Astrocyte (in vitro differentiated cells and primary cell): ENCODE measurements around the gene EPAS1. TPM values are rescaled to one million over a fixed set of nuclear protein-coding genes. Genes with fewer than 3 reads are reported as not detected.

Experiments
- DNase-seq: peaks from one replicate; pipeline ENCODE4 v3.0.0-alpha.2; 2010; ENCODE audit warnings: low read depth
- FAIRE-seq: peaks from 2 replicates; lab custom pipeline; 2011; peaks lifted over from hg19 to GRCh38; lab: Jason Lieb, UNC
- H2AFZ ChIP-seq: 2 replicates; pipeline ENCODE4 v1.6.0; 2012; ENCODE audit warnings: low read depth, low read length, inconsistent platforms
- H3K27ac ChIP-seq: 2 replicates; pipeline ENCODE4 v1.5.1; 2011; ENCODE audit warnings: low read depth, low read length, inconsistent platforms
- H3K27me3 ChIP-seq: 2 replicates; pipeline ENCODE4 v1.6.0; 2011; ENCODE audit warnings: low read length, inconsistent platforms; ENCODE audit not compliant: insufficient read depth
- H3K36me3 ChIP-seq: 2 replicates; pipeline ENCODE4 v1.5.1; 2011; ENCODE audit warnings: low read length, inconsistent platforms; ENCODE audit not compliant: insufficient read depth
- H3K4me1 ChIP-seq: 2 replicates; pipeline ENCODE4 v1.5.1; 2011; ENCODE audit warnings: low read length, inconsistent platforms; ENCODE audit not compliant: insufficient read depth
- H3K4me2 ChIP-seq: 2 replicates; pipeline ENCODE4 v1.6.0; 2012; ENCODE audit warnings: low read length, inconsistent platforms
- H3K4me3 ChIP-seq: 2 replicates; pipeline ENCODE4 v1.5.1; 2011; ENCODE audit warnings: low read depth, mild to moderate bottlenecking, low read length, inconsistent platforms; ENCODE audit not compliant: insufficient read depth
- H3K79me2 ChIP-seq: 2 replicates; pipeline ENCODE4 v1.6.0; 2012; ENCODE audit warnings: mild to moderate bottlenecking, low read length, inconsistent platforms; ENCODE audit not compliant: insufficient read depth
- H3K9ac ChIP-seq: 2 replicates; pipeline ENCODE4 v1.6.0; 2012; ENCODE audit warnings: mild to moderate bottlenecking, low read length, inconsistent platforms
- H3K9me3 ChIP-seq: 2 replicates; pipeline ENCODE4 v1.5.1; 2012; ENCODE audit warnings: low read depth, mild to moderate bottlenecking, low read length, inconsistent platforms; ENCODE audit not compliant: insufficient read depth
- H4K20me1 ChIP-seq: 2 replicates; pipeline ENCODE4 v1.6.0; 2012; ENCODE audit warnings: low read length, inconsistent platforms; ENCODE audit not compliant: insufficient read depth
- H3K27ac Mint-ChIP-seq: one replicate; pipeline ENCODE4 v1.8.0; 2021; ENCODE audit warnings: mild to moderate bottlenecking, mixed read lengths; ENCODE audit not compliant: unreplicated experiment
- H3K27me3 Mint-ChIP-seq: one replicate; pipeline ENCODE4 v1.8.0; 2021; ENCODE audit warnings: low read depth, mixed read lengths; ENCODE audit not compliant: unreplicated experiment
- H3K36me3 Mint-ChIP-seq: one replicate; pipeline ENCODE4 v1.8.0; 2021; ENCODE audit warnings: low read depth, mixed read lengths; ENCODE audit not compliant: unreplicated experiment
- H3K4me1 Mint-ChIP-seq: one replicate; pipeline ENCODE4 v1.8.0; 2021; ENCODE audit warnings: low read depth, mixed read lengths; ENCODE audit not compliant: unreplicated experiment
- H3K4me3 Mint-ChIP-seq: one replicate; pipeline ENCODE4 v1.8.0; 2021; ENCODE audit warnings: mild to moderate bottlenecking, moderate library complexity, mixed read lengths; ENCODE audit not compliant: unreplicated experiment
- H3K9me3 Mint-ChIP-seq: one replicate; pipeline ENCODE4 v1.8.0; 2021; ENCODE audit warnings: mild to moderate bottlenecking, mixed read lengths; ENCODE audit not compliant: unreplicated experiment
- EZH2 ChIP-seq: IDR thresholded peaks from 2 replicates; pipeline ENCODE4 v1.6.1; 2012; ENCODE audit warnings: mild to moderate bottlenecking, low read length, inconsistent platforms; ENCODE audit not compliant: insufficient read depth
- total RNA-seq: library from RNA; stranded (reverse); gene quantifications from 2 replicates; pipeline ENCODE4 v1.2.1, GENCODE V29; 2021
- TF ChIP-seq, protein P1 (sequence below): IDR thresholded peaks from 2 replicates; pipeline ENCODE4 v1.5.1; 2011; ENCODE audit warnings: low read depth, mild to moderate bottlenecking, inconsistent platforms, low read length, moderate library complexity; ENCODE audit not compliant: insufficient read depth

EPAS1 gene
- total RNA-seq, 1 donor from 2014 or later: 42.8 TPM

DNA sequence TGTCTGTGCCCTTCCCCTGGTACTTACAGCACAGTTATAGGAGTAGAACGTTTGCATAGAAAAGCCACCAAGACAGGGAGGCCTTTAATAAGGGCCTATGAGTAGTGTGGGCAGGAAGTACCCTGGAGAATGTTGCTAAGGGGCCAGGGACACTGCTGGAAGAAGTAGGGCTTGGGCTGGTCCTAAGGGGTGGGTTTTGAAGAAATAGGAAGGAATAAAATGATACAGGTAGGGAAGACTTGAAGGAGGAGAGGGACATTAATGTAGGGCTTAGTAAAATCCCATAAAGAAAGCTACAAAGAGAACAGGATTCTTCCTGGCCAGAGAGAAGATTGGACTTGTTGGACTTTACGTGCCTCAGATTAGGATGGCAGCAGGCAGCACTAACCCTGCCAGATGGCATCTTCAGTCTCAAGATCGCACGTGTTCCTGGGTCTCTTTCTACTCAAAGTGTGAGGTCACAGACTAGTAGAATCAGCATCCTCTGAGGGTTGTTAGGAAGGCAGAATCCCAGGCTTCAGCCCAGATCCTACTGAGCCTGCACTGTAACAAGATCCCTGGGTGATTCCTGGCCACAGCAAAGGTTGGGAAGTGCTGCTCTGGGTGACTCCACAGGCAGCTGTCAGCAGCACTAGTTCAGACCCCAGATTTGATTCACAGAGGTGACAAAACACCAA is 39.2 kb downstream of the EPAS1 start:
- Histone ChIP-seq H3K4me2 (peak overlapping the region; percentile 80), H3K27ac (no peak overlapping the region), H3K27me3 (no peaks in the 10 kb centered on the region), H3K4me1 (peaks cover 36% of the 10 kb centered on the region), H3K4me3 (no peak overlapping the region), H2AFZ (peak overlapping the region; percentile 74), H3K79me2 (no peaks in the 10 kb centered on the region), H3K9ac (peak overlapping the region; percentile 79), H3K36me3 (no peaks in the 10 kb centered on the region), H3K9me3 (no peaks in the 10 kb centered on the region), H4K20me1 (no peaks in the 10 kb centered on the region)
- DNase-seq (peak; percentile 53), FAIRE-seq (no peak)
- TF ChIP-seq EZH2: no peak
- TF ChIP-seq, protein P1, sequence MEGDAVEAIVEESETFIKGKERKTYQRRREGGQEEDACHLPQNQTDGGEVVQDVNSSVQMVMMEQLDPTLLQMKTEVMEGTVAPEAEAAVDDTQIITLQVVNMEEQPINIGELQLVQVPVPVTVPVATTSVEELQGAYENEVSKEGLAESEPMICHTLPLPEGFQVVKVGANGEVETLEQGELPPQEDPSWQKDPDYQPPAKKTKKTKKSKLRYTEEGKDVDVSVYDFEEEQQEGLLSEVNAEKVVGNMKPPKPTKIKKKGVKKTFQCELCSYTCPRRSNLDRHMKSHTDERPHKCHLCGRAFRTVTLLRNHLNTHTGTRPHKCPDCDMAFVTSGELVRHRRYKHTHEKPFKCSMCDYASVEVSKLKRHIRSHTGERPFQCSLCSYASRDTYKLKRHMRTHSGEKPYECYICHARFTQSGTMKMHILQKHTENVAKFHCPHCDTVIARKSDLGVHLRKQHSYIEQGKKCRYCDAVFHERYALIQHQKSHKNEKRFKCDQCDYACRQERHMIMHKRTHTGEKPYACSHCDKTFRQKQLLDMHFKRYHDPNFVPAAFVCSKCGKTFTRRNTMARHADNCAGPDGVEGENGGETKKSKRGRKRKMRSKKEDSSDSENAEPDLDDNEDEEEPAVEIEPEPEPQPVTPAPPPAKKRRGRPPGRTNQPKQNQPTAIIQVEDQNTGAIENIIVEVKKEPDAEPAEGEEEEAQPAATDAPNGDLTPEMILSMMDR: no peak
- H3K9me3 Mint-ChIP-seq: no peaks in the 10 kb centered on the region
- peaks cover 57% of the 10 kb centered on the region for H3K4me1 Mint-ChIP-seq
- H3K27ac Mint-ChIP-seq: peak overlapping the region; percentile 75
- no peaks in the 10 kb centered on the region for H3K36me3 Mint-ChIP-seq
- H3K4me3 Mint-ChIP-seq: peak overlapping the region; percentile 51
- peaks cover 7% of the 10 kb centered on the region for H3K27me3 Mint-ChIP-seq

DNA sequence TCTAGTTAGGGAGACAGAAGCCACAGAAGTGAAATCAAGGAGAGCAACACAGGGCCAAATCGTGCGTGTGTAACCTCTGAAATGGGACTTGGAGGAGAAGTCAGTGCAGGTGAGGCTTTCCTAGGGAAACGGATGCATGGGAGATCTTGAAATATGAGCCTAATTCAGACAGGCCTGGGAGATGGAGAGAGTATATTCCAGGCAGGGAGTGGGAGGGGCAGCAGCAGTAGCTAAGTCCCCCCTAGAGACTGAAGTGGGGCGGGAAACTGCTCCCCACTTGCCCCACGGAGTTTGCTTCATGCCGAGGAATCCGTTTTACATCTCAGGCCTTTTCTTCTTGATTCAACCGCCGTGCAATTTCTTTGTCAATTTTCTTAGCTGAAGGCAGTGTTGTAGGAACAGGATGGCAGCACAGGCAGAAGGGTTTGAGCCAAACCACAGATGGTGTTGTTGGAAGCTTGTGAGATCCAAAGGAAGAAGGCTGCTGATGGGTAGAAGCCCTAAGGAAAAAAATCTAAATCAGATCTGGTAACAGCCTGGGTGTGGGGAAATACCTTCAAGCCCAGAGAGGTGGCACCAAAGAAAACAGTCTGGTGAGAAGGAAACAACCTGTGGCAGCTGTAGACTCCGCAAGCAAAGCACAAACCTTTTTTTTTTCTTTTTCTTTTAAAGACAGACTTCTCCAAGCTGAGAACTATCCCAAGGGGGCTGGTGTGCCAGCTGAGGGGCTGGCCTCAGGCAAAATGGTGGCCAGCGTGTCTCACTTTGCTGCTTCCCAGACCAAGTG is 40.2 kb downstream of the EPAS1 start:
- no peaks in the 10 kb centered on the region for H3K79me2 ChIP-seq
- DNase-seq (no peak), FAIRE-seq (no peak)
- Mint-ChIP-seq H3K4me1 (peaks cover 47% of the 10 kb centered on the region), H3K27me3 (peaks cover 11% of the 10 kb centered on the region), H3K9me3 (no peaks in the 10 kb centered on the region), H3K27ac (no peak overlapping the region), H3K4me3 (no peak overlapping the region), H3K36me3 (no peaks in the 10 kb centered on the region)
- no peak for TF ChIP-seq EZH2
- TF ChIP-seq, protein P1: no peak
- H3K4me1 ChIP-seq: peaks cover 27% of the 10 kb centered on the region
- no peak overlapping the region for H3K9ac ChIP-seq
- H4K20me1 ChIP-seq: no peaks in the 10 kb centered on the region
- H3K4me2 ChIP-seq: no peak overlapping the region
- no peak overlapping the region for H2AFZ ChIP-seq
- no peaks in the 10 kb centered on the region for H3K9me3 ChIP-seq
- H3K27me3 ChIP-seq: no peaks in the 10 kb centered on the region
- H3K27ac ChIP-seq: no peak overlapping the region
- no peak overlapping the region for H3K4me3 ChIP-seq
- no peaks in the 10 kb centered on the region for H3K36me3 ChIP-seq
